ENCODE data around the gene JUN. TPM values are rescaled to one million over a fixed set of nuclear protein-coding genes. Genes with fewer than 3 reads are reported as not detected.

The JUN gene
- total and polyA plus RNA-seq, 7 donors = 40.1 to 213 (median 137) TPM

- no peak overlapping the region for H3K27ac ChIP-seq
- H3K27me3 ChIP-seq (ENCODE audit: insufficient read depth in 3 of 3, low read length in 2 of 3) = no peaks in the 10 kb centered on the region
- ATAC-seq (no peak), DNase-seq (no peak)
- no peak overlapping the region for H3K4me3 ChIP-seq
- H3K9me3 ChIP-seq = no peaks in the 10 kb centered on the region
- TF ChIP-seq CTCF (IDR thresholded peaks at IDR 0.05) = no peak
- 68 to 79% (median 72%) methylated on average over 3 of the region's 3 CpGs for whole genome bisulfite sequencing, 3 donors
- intact Hi-C loops (cut with DNase I) = no loop called here
- no peaks in the 10 kb centered on the region for H3K36me3 ChIP-seq (ENCODE audit: insufficient read depth in 1 of 2, low read depth in 1 of 2)
- H3K4me1 ChIP-seq = no peaks in the 10 kb centered on the region
These were observed 45.0 kb downstream of the JUN start for GRCh38 chr1:58738876-58739275.

DNA sequence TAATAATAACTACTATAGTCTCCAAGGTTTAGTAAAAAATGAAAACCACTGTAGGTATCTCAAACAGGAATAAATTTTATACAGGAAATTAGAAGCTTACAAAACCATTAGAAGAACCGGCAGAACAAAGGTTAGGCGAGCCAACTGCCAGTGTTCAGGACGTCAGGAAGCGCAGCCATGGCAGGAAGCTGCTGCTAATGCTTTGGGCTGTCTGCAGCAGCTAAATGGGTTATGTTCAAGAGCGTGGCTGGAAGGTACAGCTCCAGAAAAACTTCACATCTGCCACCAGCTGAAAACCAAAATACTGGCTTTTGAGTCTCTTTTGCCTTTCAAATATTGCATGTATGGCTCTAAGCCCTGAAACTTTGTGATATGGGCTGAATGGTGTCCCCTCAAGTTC lies 48.3 kb downstream of the JUN start:
- Histone ChIP-seq H3K27me3 (ENCODE audit: insufficient read depth in 3 of 3, low read length in 2 of 3) (no peaks in the 10 kb centered on the region), H3K36me3 (ENCODE audit: insufficient read depth in 1 of 2, low read depth in 1 of 2) (no peaks in the 10 kb centered on the region), H3K9me3 (no peaks in the 10 kb centered on the region), H3K4me3 (no peak overlapping the region), H3K4me1 (no peaks in the 10 kb centered on the region), H3K27ac (no peak overlapping the region)
- ATAC-seq (no peak), DNase-seq (no peak)
- TF ChIP-seq CTCF (IDR thresholded peaks at IDR 0.05) = no peak
- intact Hi-C loops (cut with DNase I) = no loop called here
- WGBS, 3 donors = 73 to 77% (median 77%) methylated on average over 5 of the region's 5 CpGs

GRCh38 chr1:58734630-58735029 lies 49.2 kb downstream of the JUN start:
- Histone ChIP-seq H3K4me3 (no peak overlapping the region), H3K36me3 (ENCODE audit: insufficient read depth in 1 of 2, low read depth in 1 of 2) (no peaks in the 10 kb centered on the region), H3K4me1 (no peaks in the 10 kb centered on the region), H3K9me3 (no peaks in the 10 kb centered on the region), H3K27me3 (ENCODE audit: insufficient read depth in 3 of 3, low read length in 2 of 3) (no peaks in the 10 kb centered on the region), H3K27ac (no peak overlapping the region)
- ATAC-seq (no peak), DNase-seq (no peak)
- intact Hi-C loops (cut with DNase I) = no loop called here
- no peak for TF ChIP-seq CTCF (IDR thresholded peaks at IDR 0.05)
- 91 to 100% (median 92%) methylated on average over 2 of the region's 2 CpGs for WGBS, 3 donors

DNA sequence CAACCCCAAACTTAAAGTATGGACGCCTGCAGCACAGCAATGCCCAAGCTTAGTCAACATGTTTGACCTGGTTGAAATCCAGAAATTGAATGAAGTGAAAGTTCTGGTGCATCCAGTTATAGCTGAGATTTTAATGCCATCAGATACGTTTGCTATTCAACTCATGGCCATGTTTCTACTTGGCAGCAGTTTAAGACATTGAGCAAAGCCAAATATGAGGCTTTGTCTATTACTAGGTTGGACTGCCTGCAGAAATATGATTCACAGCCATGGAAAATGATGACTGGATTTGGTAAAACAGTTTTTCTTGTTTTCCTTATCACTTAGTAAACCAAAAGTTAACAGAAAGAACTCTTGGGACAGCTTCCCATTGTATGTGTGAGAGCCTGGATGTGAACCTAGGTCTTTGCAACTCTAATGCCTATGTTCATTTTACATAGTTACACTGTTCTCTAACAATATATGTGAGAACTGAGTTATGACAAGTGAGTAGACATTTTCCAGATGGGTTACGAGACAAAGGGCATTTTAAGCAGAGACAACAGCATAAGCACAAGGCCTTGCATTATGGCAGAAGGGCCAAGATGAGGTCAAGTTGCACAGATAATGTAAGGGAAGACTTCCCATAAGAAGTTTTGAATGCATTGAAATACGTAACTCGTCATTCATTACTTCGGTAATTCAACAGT lies 51.6 kb downstream of the JUN start:
- TF ChIP-seq CTCF (IDR thresholded peaks at IDR 0.05) = no peak
- Histone ChIP-seq H3K4me1 (no peaks in the 10 kb centered on the region), H3K27ac (no peak overlapping the region), H3K36me3 (ENCODE audit: insufficient read depth in 1 of 2, low read depth in 1 of 2) (no peaks in the 10 kb centered on the region), H3K9me3 (no peaks in the 10 kb centered on the region), H3K27me3 (ENCODE audit: insufficient read depth in 3 of 3, low read length in 2 of 3) (no peaks in the 10 kb centered on the region), H3K4me3 (no peak overlapping the region)
- WGBS, 3 donors = 80 to 84% (median 81%) methylated on average over 6 of the region's 6 CpGs
- intact Hi-C loops (cut with DNase I) = no loop called here
- ATAC-seq (no peak), DNase-seq (no peak)

Other genes starting within 250 kb of the JUN start
- gene OMA1, start 237.3 kb downstream of the JUN start, total RNA-seq = 10 to 100 TPM; 16.5 to 30.4 (median 23.7) TPM
- gene OMA1, start 237.3 kb downstream of the JUN start, polyA plus RNA-seq = 10 to 100 TPM in 1 of 3 donors, 1 to 10 TPM in 2; 8.2 to 22.0 (median 9.8) TPM
- gene TACSTD2, start 206.8 kb downstream of the JUN start, total RNA-seq = under 1 TPM; 0.12 to 0.22 (median 0.16) TPM
- under 1 TPM; 0.25 to 0.34 (median 0.30) TPM for gene TACSTD2, start 206.8 kb downstream of the JUN start, polyA plus RNA-seq
- gene MYSM1, start 84.0 kb downstream of the JUN start, total RNA-seq = 10 to 100 TPM in 3 of 4 donors, 1 to 10 TPM in 1; 9.7 to 21.6 (median 14.3) TPM
- gene MYSM1, start 84.0 kb downstream of the JUN start, polyA plus RNA-seq = 1 to 10 TPM; 3.8 to 6.2 (median 6.1) TPM